H1 (cell line): ENCODE results near the gene ARHGEF19. TPM values are rescaled to one million over a fixed set of nuclear protein-coding genes. Genes with fewer than 3 reads are reported as not detected.

Experiments
- CTCF ChIA-PET: fragments of 300-600 bp; sonication (Branson Sonifier 250); formaldehyde crosslinking; loops from one replicate; lab custom pipeline; 2021; ENCODE audit not compliant: partially characterized antibody; lab: Charles Lee
- POLR2A ChIA-PET: fragments of 300-600 bp; sonication (Branson Sonifier 250); formaldehyde crosslinking; loops from one replicate; lab custom pipeline; 2021; ENCODE audit warnings: inconsistent platforms; ENCODE audit not compliant: partially characterized antibody; lab: Charles Lee
- DNase-seq, 2 experiments: peaks; one replicate each; pipeline versions ENCODE4 v3.0.0 to v3.0.0-alpha.2; 2010 to 2022; ENCODE audit warnings: low spot score in 2 of 2, low read depth in 1 of 2, mixed read lengths in 1 of 2
- FAIRE-seq: peaks from 2 replicates; lab custom pipeline; 2011; peaks lifted over from hg19 to GRCh38; lab: Jason Lieb, UNC
- H2AFZ ChIP-seq: 2 replicates; pipeline ENCODE4 v1.8.1; 2012; ENCODE audit warnings: low read length, inconsistent platforms
- H2AK5ac ChIP-seq: 2 replicates; pipeline ENCODE4 v1.6.1; 2013; ENCODE audit warnings: low read depth, low read length
- H2BK120ac ChIP-seq: replicated peaks from 2 replicates; pipeline ENCODE3; 2013; ENCODE audit warnings: low read depth, low read length, inconsistent platforms
- H2BK12ac ChIP-seq: 2 replicates; pipeline ENCODE4 v1.6.1; 2013; ENCODE audit warnings: low read depth, low read length
- H2BK15ac ChIP-seq: 2 replicates; pipeline ENCODE4 v1.6.1; 2013; ENCODE audit warnings: low read length
- H2BK20ac ChIP-seq: 2 replicates; pipeline ENCODE4 v1.6.1; 2013; ENCODE audit warnings: low read length
- H2BK5ac ChIP-seq: 2 replicates; pipeline ENCODE4 v1.6.1; 2013; ENCODE audit warnings: low read depth, low read length
- H3K14ac ChIP-seq: 2 replicates; pipeline ENCODE4 v1.6.1; 2013; ENCODE audit warnings: inconsistent platforms; ENCODE audit not compliant: insufficient read length
- H3K18ac ChIP-seq: 2 replicates; pipeline ENCODE4 v1.6.1; 2013; ENCODE audit warnings: low read length; ENCODE audit errors: extremely low read depth
- H3K23ac ChIP-seq: 2 replicates; pipeline ENCODE4 v1.6.1; 2013; ENCODE audit warnings: inconsistent platforms; ENCODE audit not compliant: insufficient read length
- H3K23me2 ChIP-seq: 2 replicates; pipeline ENCODE4 v1.6.1; 2013; ENCODE audit warnings: low read depth, low read length
- H3K27ac ChIP-seq: 2 replicates; pipeline ENCODE4 v1.6.1; 2011; ENCODE audit warnings: low read depth, low read length, inconsistent platforms
- H3K27me3 ChIP-seq, 4 experiments: replicated peaks in 1 of 4; 1 replicate in 1 of 4; 2 replicates in 3 of 4; pipeline versions ENCODE4 v1.6.1 to v1.8.1; 2011 to 2013; ENCODE audit warnings: low read length in 3 of 4, mild to moderate bottlenecking in 3 of 4, inconsistent platforms in 2 of 4, mixed read lengths in 2 of 4, moderate library complexity in 1 of 4; ENCODE audit not compliant: control insufficient read depth in 3 of 4, insufficient read depth in 3 of 4; ENCODE audit errors: extremely low read depth in 1 of 4
- H3K36me3 ChIP-seq, 4 experiments: 2 replicates each; pipeline versions ENCODE4 v1.6.1 to v1.8.1; 2011 to 2013; ENCODE audit warnings: mild to moderate bottlenecking in 4 of 4, low read length in 3 of 4, moderate library complexity in 2 of 4, control low read depth in 1 of 4, inconsistent platforms in 1 of 4; ENCODE audit not compliant: insufficient read depth in 4 of 4, control insufficient read depth in 2 of 4
- H3K4ac ChIP-seq: replicated peaks from 2 replicates; pipeline ENCODE3; 2013; ENCODE audit warnings: low read length, low read depth, mixed read lengths, inconsistent platforms; ENCODE audit not compliant: insufficient read length
- H3K4me1 ChIP-seq, 4 experiments: replicated peaks in 1 of 4; 1 replicate in 1 of 4; 2 replicates in 3 of 4; pipeline versions ENCODE4 v1.6.1 to v1.8.1; 2011 to 2013; ENCODE audit warnings: low read length in 3 of 4, inconsistent platforms in 2 of 4, mixed read lengths in 1 of 4; ENCODE audit not compliant: insufficient read depth in 4 of 4, control insufficient read depth in 3 of 4
- H3K4me2 ChIP-seq, 2 experiments: 2 replicates each; pipeline versions ENCODE4 v1.6.1 to v1.8.1; 2011 to 2013; ENCODE audit warnings: low read depth in 2 of 2, low read length in 2 of 2, control low read depth in 1 of 2, inconsistent platforms in 1 of 2, mild to moderate bottlenecking in 1 of 2; ENCODE audit not compliant: insufficient read depth in 1 of 2
- H3K4me3 ChIP-seq, 4 experiments: fragments of 200-600, 300-600 bp in 1 of 4; sonication (generic), shearing (Covaris generic), sonication (Bioruptor Twin) in 1 of 4; 2 replicates each; pipeline versions ENCODE4 v1.5.1 to v1.8.1; 2011 to 2016; ENCODE audit warnings: low read length in 4 of 4, low read depth in 3 of 4, control low read depth in 2 of 4, inconsistent platforms in 2 of 4, mild to moderate bottlenecking in 2 of 4, mixed read lengths in 1 of 4, moderate library complexity in 1 of 4; ENCODE audit not compliant: insufficient read depth in 2 of 4; ENCODE audit errors: extremely low read depth in 1 of 4
- H3K56ac ChIP-seq: replicated peaks from 2 replicates; pipeline ENCODE3; 2013; ENCODE audit warnings: low read depth, mild to moderate bottlenecking, mixed read lengths, low read length, inconsistent platforms; ENCODE audit not compliant: insufficient read length
- H3K79me1 ChIP-seq: 2 replicates; pipeline ENCODE4 v1.6.1; 2013; ENCODE audit warnings: low read depth, low read length, control low read depth
- H3K79me2 ChIP-seq, 2 experiments: 2 replicates each; pipeline versions ENCODE4 v1.6.1 to v1.8.1; 2012 to 2013; ENCODE audit warnings: low read length in 2 of 2, mild to moderate bottlenecking in 2 of 2, inconsistent platforms in 1 of 2; ENCODE audit not compliant: insufficient read depth in 2 of 2, control insufficient read depth in 1 of 2
- H3K9ac ChIP-seq, 4 experiments: replicated peaks in 1 of 4; 1 replicate in 1 of 4; 2 replicates in 3 of 4; pipeline versions ENCODE4 v1.6.1 to v1.8.1; 2011 to 2013; ENCODE audit warnings: low read depth in 3 of 4, low read length in 3 of 4, control low read depth in 2 of 4, mild to moderate bottlenecking in 2 of 4, moderate library complexity in 2 of 4, inconsistent platforms in 1 of 4; ENCODE audit errors: extremely low read depth in 1 of 4
- H3K9me3 ChIP-seq, 2 experiments: 2 replicates each; pipeline versions ENCODE4 v1.6.1 to v1.8.1; 2012 to 2013; ENCODE audit warnings: mild to moderate bottlenecking in 2 of 2, moderate library complexity in 2 of 2, control low read depth in 1 of 2, inconsistent platforms in 1 of 2, low read depth in 1 of 2, low read length in 1 of 2, mixed read lengths in 1 of 2; ENCODE audit not compliant: insufficient read depth in 2 of 2
- H4K20me1 ChIP-seq, 2 experiments: replicated peaks in 1 of 2; 2 replicates each; pipeline versions ENCODE3 to v1.8.1; 2011 to 2013; ENCODE audit warnings: inconsistent platforms in 2 of 2, low read length in 2 of 2, mild to moderate bottlenecking in 1 of 2; ENCODE audit not compliant: insufficient read depth in 2 of 2, control insufficient read depth in 1 of 2
- H4K5ac ChIP-seq: 2 replicates; pipeline ENCODE4 v1.6.1; 2013; ENCODE audit warnings: low read length, low read depth, mixed read lengths, inconsistent platforms; ENCODE audit not compliant: insufficient read length
- H4K8ac ChIP-seq: 2 replicates; pipeline ENCODE4 v1.8.0; 2013; ENCODE audit warnings: mild to moderate bottlenecking, moderate library complexity, low read length, inconsistent platforms; ENCODE audit not compliant: insufficient read depth; ENCODE audit errors: extremely low read depth
- H4K91ac ChIP-seq: replicated peaks from 2 replicates; pipeline ENCODE3; 2013; ENCODE audit warnings: low read length, mixed read lengths, inconsistent platforms; ENCODE audit not compliant: insufficient read length
- BACH1 ChIP-seq: IDR thresholded peaks from 2 replicates; pipeline ENCODE4 v1.6.1; 2012; ENCODE audit warnings: low read length, improper control_type of control experiment
- BCL11A ChIP-seq, 2 experiments: IDR thresholded peaks; one replicate each; pipeline ENCODE4 v1.6.1; 2011; ENCODE audit warnings: low read depth in 2 of 2, low read length in 2 of 2, mild to moderate bottlenecking in 2 of 2
- CBX8 ChIP-seq: fragments of 300-800, 300-1000 bp; sonication (generic); IDR thresholded peaks from 2 replicates; pipeline ENCODE4 v1.7.1; 2016; ENCODE audit warnings: low read depth, low read length, borderline replicate concordance
- CTBP2 ChIP-seq: IDR thresholded peaks from 2 replicates; pipeline ENCODE4 v1.7.0; 2011; ENCODE audit warnings: borderline replicate concordance, mild to moderate bottlenecking, moderate library complexity, mixed read lengths, low read length; ENCODE audit not compliant: insufficient read depth, insufficient read length
- FOSL1 ChIP-seq: IDR thresholded peaks from 2 replicates; pipeline ENCODE4 v1.6.1; 2011; ENCODE audit warnings: mild to moderate bottlenecking, low read depth, low read length, moderate library complexity; ENCODE audit not compliant: insufficient read depth
- NANOG ChIP-seq: IDR thresholded peaks from 2 replicates; pipeline ENCODE4 v1.6.1; 2011; ENCODE audit warnings: low read length, low read depth, mild to moderate bottlenecking, inconsistent platforms; ENCODE audit not compliant: insufficient read depth, poor library complexity, severe bottlenecking
- RNF2 ChIP-seq: fragments of 200-900, 300-1000 bp; sonication (generic); IDR thresholded peaks from 2 replicates; pipeline ENCODE4 v1.7.1; 2016; ENCODE audit warnings: borderline replicate concordance, low read depth, mild to moderate bottlenecking, antibody characterized with exemption, low read length; ENCODE audit not compliant: poor library complexity, severe bottlenecking; ENCODE audit errors: missing control alignments
- RXRA ChIP-seq: IDR thresholded peaks from 2 replicates; pipeline ENCODE4 v1.6.1; 2011; ENCODE audit warnings: low read depth, mild to moderate bottlenecking, low read length, moderate library complexity; ENCODE audit not compliant: insufficient read depth
- TBP ChIP-seq: IDR thresholded peaks from 2 replicates; pipeline ENCODE4 v1.6.1; 2011; ENCODE audit warnings: low read depth, low read length, improper control_type of control experiment
- USF2 ChIP-seq: IDR thresholded peaks from 2 replicates; pipeline ENCODE4 v1.6.1; 2011; ENCODE audit warnings: low read length, improper control_type of control experiment
- WGBS, 2 experiments: shearing (Covaris generic) in 1 of 2; methylation state at CpG; one replicate each; pipeline versions ENCODE4 v1.1.6 to v1.1.7; 2013 to 2015; ENCODE audit warnings: low lambda C conversion rate in 2 of 2, mixed read lengths in 2 of 2, inconsistent platforms in 1 of 2, low coverage in 1 of 2, missing lambda C conversion rate in 1 of 2; ENCODE audit not compliant: insufficient replicate concordance in 2 of 2, insufficient coverage in 1 of 2, insufficient read length in 1 of 2; ENCODE audit errors: extremely low coverage in 1 of 2, missing lambda C conversion rate in 1 of 2; 5-methylcytosine and 5-hydroxymethylcytosine counted together
- polyA plus RNA-seq, 7 experiments: library from polyadenylated mRNA; depleted of rRNA in 3 of 7; stranded (reverse) in 5 of 7; unstranded in 2 of 7; fragments of >200 nt in 5 of 7; fragments of 200-250 nt in 2 of 7; gene quantifications; 1 replicate in 5 of 7; 2 replicates in 1 of 7; 4 replicates in 1 of 7; pipeline versions ENCODE4 v1.2.1 to v1.2.3, GENCODE V29; 2011 to 2013; ENCODE audit warnings: missing spikeins in 2 of 7, mixed read lengths in 2 of 7
- total RNA-seq: library from RNA; stranded (reverse); fragmentation: NEBNext Ultra II Directional; extraction: Animal tissue kit (Norgen Biotek cat#: 25700); gene quantifications from 2 replicates; pipeline ENCODE4 v1.2.1, GENCODE V29; 2021

Gene ARHGEF19
- total and polyA plus RNA-seq, 2 of the 8 experiments (the other 6 are each of a cell fraction or from before 2014, with no cell fraction given) = 47.5 to 56.4 TPM

- FAIRE-seq = no peak
- no peak overlapping the region for H3K27ac ChIP-seq
- WGBS, 2 experiments = 86% methylated on average over 7 of the region's 11 CpGs; no CpG with 5 or more reads in 1 of the 2 experiments
- TF ChIP-seq BCL11A (IDR thresholded peaks at IDR 0.05; ENCODE audit: low read depth in 2 of 2, low read length in 2 of 2) (no peak), USF2 (no peak), NANOG (no peak), CBX8 (no peak), CTBP2 (no peak), RXRA (no peak), TBP (no peak), BACH1 (no peak), RNF2 (no peak), FOSL1 (no peak)
These were observed 2.5 kb downstream of the ARHGEF19 start for GRCh38 chr1:16209847-16210407.

More at GRCh38 chr1:16209847-16210407, 2.5 kb downstream of the ARHGEF19 start:
- Histone ChIP-seq H3K9ac (no peak overlapping the region), H2AK5ac (no peak overlapping the region), H2BK20ac (no peak overlapping the region), H3K36me3 (0 out of 8 replicates have a peak, but pooled peaks cover 0 to under 1% (median 0%) of the 10 kb centered on the region in 4 experiments), H3K23ac (no peak overlapping the region), H2AFZ (no peak overlapping the region), H3K4ac (no peak overlapping the region), H2BK5ac (no peak overlapping the region), H2BK15ac (0 out of 2 replicates have a peak overlapping the region, but pooled peaks have one; percentile 46), H3K23me2 (peaks cover 17% of the 10 kb centered on the region), H4K91ac (peak overlapping the region; percentile 9), H4K8ac (peak overlapping the region; percentile 87), H2BK12ac (no peak overlapping the region), H3K56ac (no peak overlapping the region), H3K14ac (no peak overlapping the region), H3K4me2 (peak overlapping the region; percentile 83 to 89; a peak in 3 of 4 replicates), H3K79me2 (peaks cover 5 to 33% of the 10 kb centered on the region in 2 experiments; a peak in 3 of 4 replicates), H3K4me1 (peaks cover 10 to 46% (median 29%) of the 10 kb centered on the region in 4 experiments), H4K20me1 (peaks cover 2 to 4% of the 10 kb centered on the region in 2 experiments), H3K79me1 (peaks cover 10% of the 10 kb centered on the region), H3K9me3 (no peaks in the 10 kb centered on the region), H4K5ac (no peak overlapping the region), H3K18ac (peak overlapping the region; percentile 60), H3K27me3 (no peaks in the 10 kb centered on the region), H3K4me3 (peak overlapping the region in 1 of 4 experiments; percentile 66; a peak in 4 of 8 replicates), H2BK120ac (no peak overlapping the region)
- DNase-seq = no peak
- POLR2A ChIA-PET = interaction anchor here (1.7 kb wide), 1 partner anchor 10 kb away, joined by 5 read pairs; no protein-coding TSS in a partner anchor
- CTCF ChIA-PET = interaction anchor here (1.8 kb wide), 1 partner anchor 26 kb away, joined by 5 read pairs; no protein-coding TSS in a partner anchor
